Hepatic stellate cell (primary cell): ENCODE results near the gene TMEFF2.

Experiments
- DNase-seq: peaks from one replicate; pipeline ENCODE4 v3.0.0; 2011; ENCODE audit warnings: low spot score

The TMEFF2 gene

GRCh38 chr2:192011196-192011595, 183.5 kb downstream of the TMEFF2 start:
- DNase-seq: peak; percentile 10

DNA sequence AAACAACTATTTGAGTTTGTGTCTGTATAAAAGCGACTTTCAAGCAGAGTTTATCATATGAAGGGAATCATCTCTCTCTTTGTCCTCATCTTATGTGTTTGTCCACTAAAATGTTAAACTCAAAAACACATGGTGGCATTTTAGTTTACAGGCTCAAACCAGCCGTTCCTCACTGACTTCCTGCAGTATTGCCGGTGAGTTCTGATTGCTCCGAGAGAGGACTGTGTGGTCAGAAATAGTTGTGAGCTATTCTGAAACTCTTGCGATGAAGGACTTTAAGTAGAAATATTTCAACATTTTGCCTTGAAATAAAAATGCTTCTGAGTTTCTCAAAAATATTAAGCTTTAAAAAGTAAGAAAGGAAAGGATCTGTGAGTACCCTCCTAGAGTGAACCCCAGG, 184.7 kb downstream of the TMEFF2 start:
- DNase-seq: no peak

- DNase-seq: peak; percentile 11
These were observed 187.0 kb downstream of the TMEFF2 start for GRCh38 chr2:192007581-192008228.

GRCh38 chr2:192005211-192005610, 189.5 kb downstream of the TMEFF2 start:
- DNase-seq: no peak

- no peak for DNase-seq
These were observed 190.4 kb downstream of the TMEFF2 start for GRCh38 chr2:192004188-192004963.

DNA sequence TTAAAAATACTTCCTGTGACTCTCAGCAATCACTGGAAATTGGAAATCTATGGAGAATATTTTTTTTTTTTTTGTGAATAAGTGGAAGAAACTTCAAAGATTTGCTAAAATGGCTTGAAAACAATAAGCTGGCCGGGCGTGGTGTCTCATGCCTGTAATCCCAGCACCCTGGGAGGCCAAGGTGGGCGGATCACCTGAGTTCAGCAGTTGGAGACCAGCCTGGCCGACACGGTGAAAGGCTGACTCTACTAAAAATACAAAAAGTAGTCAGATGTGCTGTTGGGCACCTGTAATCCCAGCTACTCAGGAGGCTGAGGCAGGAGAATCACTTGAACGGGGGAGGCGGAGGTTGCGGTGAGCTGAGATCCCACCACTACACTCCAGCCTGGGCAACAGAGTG, 192.3 kb downstream of the TMEFF2 start:
- no peak for DNase-seq

- DNase-seq: no peak
These were observed 194.3 kb downstream of the TMEFF2 start for GRCh38 chr2:192000196-192000980.

DNA sequence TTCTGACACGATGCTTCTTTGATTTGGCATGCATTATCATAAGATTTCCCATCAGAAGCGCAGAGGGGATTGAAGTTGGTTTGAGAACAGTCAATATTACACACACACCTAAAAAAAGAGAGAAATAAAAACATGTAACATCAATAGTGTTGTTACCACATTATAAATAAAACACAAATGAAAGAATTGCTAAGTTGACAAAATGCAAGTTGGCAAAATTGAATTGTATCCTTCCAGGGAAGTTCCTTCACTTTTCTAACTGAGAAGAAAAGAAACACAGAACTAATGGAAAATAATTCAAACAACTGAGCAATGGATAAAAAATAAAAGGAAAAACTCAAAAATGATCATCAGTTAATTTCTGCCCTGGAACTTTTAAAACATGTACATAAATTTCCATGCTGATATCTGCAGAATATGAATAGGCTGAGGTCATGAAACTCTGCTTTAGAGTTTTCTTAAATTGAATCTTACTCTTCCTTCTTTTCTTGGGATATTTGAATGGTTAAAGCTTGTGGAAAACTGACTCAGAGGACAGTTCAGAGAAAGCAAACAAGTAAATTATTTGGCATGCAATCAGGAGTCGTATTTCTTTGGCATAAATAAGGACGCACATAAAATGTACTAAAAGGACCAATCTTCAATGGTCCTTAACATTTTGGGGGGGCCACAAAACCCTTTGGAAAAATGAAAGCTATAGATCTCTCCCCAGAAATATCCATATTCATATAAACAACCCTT, 195.5 kb downstream of the TMEFF2 start:
- DNase-seq: no peak

GRCh38 chr2:191995285-191995684, 199.4 kb downstream of the TMEFF2 start:
- no peak for DNase-seq

- no peak for DNase-seq
These were observed 200.0 kb downstream of the TMEFF2 start for GRCh38 chr2:191994749-191995148.

DNA sequence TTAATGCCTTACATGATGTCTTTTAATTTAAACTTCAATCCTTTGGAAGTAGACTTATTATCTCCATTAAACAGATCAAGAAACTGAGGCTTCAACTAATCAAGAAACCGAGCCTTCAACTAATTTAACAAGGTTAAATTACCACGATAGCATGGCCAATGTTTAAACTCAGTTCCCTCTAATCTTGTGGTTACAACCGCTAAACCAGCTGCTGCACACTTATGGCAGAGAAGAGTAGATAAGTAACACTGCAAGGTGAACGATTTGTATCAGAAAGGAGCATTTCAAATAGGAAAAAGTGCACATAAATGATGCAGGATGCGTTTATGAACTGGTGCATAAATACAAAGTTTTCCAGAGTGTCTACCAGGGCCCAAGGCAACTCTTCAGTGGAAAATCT, 203.3 kb downstream of the TMEFF2 start:
- no peak for DNase-seq

- DNase-seq: no peak
These were observed 209.0 kb downstream of the TMEFF2 start for GRCh38 chr2:191985740-191986139.

- DNase-seq: no peak
These were observed 211.1 kb downstream of the TMEFF2 start for GRCh38 chr2:191983591-191983990.

- no peak for DNase-seq
These were observed 211.5 kb downstream of the TMEFF2 start for GRCh38 chr2:191983186-191983585.

DNA sequence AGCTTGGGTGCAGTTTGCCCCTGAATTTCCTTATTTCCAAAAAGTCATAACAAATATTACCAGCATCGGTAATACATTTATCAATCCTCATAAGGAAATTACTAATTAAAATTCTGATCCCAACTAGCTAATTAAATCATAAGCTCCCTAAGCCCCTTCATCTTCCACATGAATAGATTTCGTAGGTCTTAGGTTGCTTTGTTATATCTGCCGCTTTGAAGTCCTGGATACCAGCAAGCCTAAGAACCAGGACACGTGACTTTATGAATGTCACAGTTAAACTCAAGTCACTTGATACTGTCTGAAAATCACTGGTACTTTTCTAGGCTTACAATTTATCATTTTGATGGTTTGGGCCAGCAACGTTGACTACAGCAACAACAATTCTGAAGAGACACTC, 213.0 kb downstream of the TMEFF2 start:
- no peak for DNase-seq

- no peak for DNase-seq
These were observed 214.2 kb downstream of the TMEFF2 start for GRCh38 chr2:191980483-191980882.

GRCh38 chr2:191979221-191979730, 215.5 kb downstream of the TMEFF2 start:
- DNase-seq: no peak

DNA sequence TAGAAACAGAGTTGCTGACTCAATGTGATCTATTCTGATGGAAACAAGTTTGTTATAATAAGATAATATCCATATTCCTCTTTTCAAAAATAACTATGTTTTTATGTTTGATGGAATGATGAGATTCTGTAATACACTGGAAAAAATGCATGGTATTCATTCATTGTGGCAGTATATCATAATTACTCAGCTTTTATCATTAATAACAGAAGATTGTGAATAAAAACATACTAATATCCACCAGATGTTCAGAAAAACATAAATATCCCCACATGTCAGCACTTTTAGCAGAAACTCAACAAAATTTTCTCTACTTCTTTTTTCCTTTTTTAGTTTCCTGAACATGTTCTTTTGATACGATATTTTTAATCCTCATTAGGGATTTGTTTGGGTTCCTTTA, 217.0 kb downstream of the TMEFF2 start:
- DNase-seq: no peak

DNA sequence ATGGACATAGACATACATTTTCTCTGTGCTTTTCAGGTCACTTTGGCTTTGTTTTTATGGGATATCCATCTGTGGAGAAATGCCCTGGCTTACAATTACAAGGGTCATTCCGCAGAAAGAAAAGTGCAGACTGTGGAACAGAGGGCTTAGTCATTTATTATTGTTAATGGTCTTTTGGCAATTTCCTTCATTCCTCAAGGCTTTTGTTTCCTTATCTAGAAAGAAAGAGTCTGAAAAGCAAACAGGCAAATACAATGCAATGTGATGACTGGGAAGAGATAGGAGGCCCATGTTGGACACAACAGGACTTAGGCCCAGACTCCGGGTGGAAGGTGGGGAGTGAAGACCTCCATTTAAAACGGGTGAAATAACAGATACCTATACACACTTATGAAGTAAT, 218.3 kb downstream of the TMEFF2 start:
- peak; percentile 10 for DNase-seq

GRCh38 chr2:191974676-191975075, 220.1 kb downstream of the TMEFF2 start:
- no peak for DNase-seq

GRCh38 chr2:191970867-191971266, 223.9 kb downstream of the TMEFF2 start:
- DNase-seq: no peak

GRCh38 chr2:191968120-191968519, 226.6 kb downstream of the TMEFF2 start:
- DNase-seq: no peak
